Measurements from ENCODE around the gene FCRLA.

GRCh38 chr1:161720422-161720821 is 13.4 kb downstream of the FCRLA start:
- TF ChIP-seq POLR2AphosphoS5 (IDR thresholded peaks at IDR 0.05; ENCODE audit: borderline replicate concordance, low read depth, low read length) (no peak), FOXP2 (optimal IDR thresholded peaks at IDR 0.05; ENCODE audit: control extremely low read depth, extremely low read length, insufficient read depth) (no peak)

Measured in SK-N-MC (cell line).